MCF 10A (cell line): Measurements from ENCODE around the gene KRTAP10-6. TPM values are rescaled to one million over a fixed set of nuclear protein-coding genes. Genes with fewer than 3 reads are reported as not detected.
A peak's percentile ranks its signal among the peaks of the same experiment; 100 is the strongest.

Experiments
- BruUV-seq: library from RNA; stranded (reverse); fragments of 400-500 nt; replicated peaks from 2 replicates; lab custom pipeline; 2021; lab: Mats Ljungman, UMichigan
- CTCF ChIA-PET: fragments of 300-600 bp; sonication (Branson Sonifier 250); formaldehyde crosslinking; extraction: SDS; loops from one replicate; lab custom pipeline; 2021; ENCODE audit warnings: antibody characterized with exemption, inconsistent platforms; lab: Yijun Ruan, JAX
- POLR2A ChIA-PET: fragments of 300-600, 350-650 bp; sonication (Branson Sonifier 250); formaldehyde crosslinking; extraction: SDS; loops from one replicate; lab custom pipeline; 2020; ENCODE audit warnings: antibody characterized with exemption, inconsistent platforms; lab: Yijun Ruan, JAX
- DNase-seq: peaks from one replicate; pipeline ENCODE4 v3.0.0-alpha.2; 2018; ENCODE audit not compliant: unreplicated experiment
- H3K27ac Mint-ChIP-seq: one replicate; pipeline ENCODE4 v1.8.0; 2022; ENCODE audit warnings: mild to moderate bottlenecking, low read depth, mixed read lengths; ENCODE audit not compliant: unreplicated experiment
- H3K27me3 Mint-ChIP-seq: one replicate; pipeline ENCODE4 v1.8.0; 2022; ENCODE audit warnings: mixed read lengths; ENCODE audit not compliant: insufficient read depth, unreplicated experiment
- H3K36me3 Mint-ChIP-seq: one replicate; pipeline ENCODE4 v1.8.0; 2022; ENCODE audit warnings: mild to moderate bottlenecking, moderate library complexity, mixed read lengths; ENCODE audit not compliant: insufficient read depth, unreplicated experiment
- H3K4me1 Mint-ChIP-seq: one replicate; pipeline ENCODE4 v1.8.0; 2022; ENCODE audit warnings: mixed read lengths; ENCODE audit not compliant: insufficient read depth, unreplicated experiment
- H3K4me3 Mint-ChIP-seq: one replicate; pipeline ENCODE4 v1.8.0; 2022; ENCODE audit warnings: mild to moderate bottlenecking, moderate library complexity, mixed read lengths; ENCODE audit not compliant: unreplicated experiment
- H3K9me3 Mint-ChIP-seq: one replicate; pipeline ENCODE4 v1.8.0; 2022; ENCODE audit warnings: mixed read lengths; ENCODE audit not compliant: unreplicated experiment
- intact Hi-C: fragments of 100-400 bp; cut with micrococcal nuclease; formaldehyde crosslinking; loops from 2 replicates; pipeline ENCODE4 v1.14.1; 2022
- total RNA-seq: library from RNA; stranded (reverse); gene quantifications from 2 replicates; pipeline ENCODE4 v1.2.3, GENCODE V29; 2022
- TF ChIP-seq, protein P1 (sequence below): fragments of 200-600 bp; IDR thresholded peaks from one replicate; pipeline ENCODE4 v1.8.0; 2022; ENCODE audit warnings: antibody characterized with exemption, mild to moderate bottlenecking; ENCODE audit not compliant: unreplicated experiment

The KRTAP10-6 gene
- total RNA-seq, 1 experiment from 2014 or later = not detected

DNA sequence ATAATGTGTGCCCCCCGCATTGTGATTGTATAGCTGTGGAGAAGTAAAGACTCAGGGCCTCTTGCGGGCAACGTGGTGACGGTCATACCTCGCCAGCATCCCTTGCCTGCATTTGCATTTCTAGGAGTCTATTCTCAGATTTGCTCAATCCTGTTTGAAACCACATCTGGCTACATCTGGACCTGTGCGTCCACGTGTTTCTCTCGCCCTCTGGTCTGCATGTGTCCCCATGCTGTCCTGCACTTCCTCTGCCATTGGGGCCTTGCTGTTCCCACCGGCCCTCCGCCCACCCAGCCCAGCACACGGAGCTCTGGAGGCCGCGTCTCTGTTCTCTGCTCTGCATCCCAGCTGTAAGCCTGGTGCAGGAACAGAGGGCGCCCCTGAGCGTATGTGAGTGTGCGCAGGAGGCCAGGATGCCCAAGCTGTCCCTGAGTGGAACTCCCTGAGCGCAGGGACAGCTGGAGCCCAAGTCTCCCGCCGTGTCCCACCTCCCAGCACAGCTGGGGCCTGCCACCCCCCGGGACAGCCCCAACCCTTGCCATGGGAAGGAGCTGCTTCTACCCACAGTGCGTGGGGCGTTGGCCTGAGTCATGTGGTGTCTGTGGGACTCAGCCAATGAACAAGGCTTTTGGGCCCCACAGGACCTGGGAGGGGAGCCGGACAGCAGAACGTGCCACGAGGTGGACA lies 42.6 kb downstream of the KRTAP10-6 start:
- H3K4me1 Mint-ChIP-seq = peaks cover 15% of the 10 kb centered on the region
- POLR2A ChIA-PET = no interaction called here

DNA sequence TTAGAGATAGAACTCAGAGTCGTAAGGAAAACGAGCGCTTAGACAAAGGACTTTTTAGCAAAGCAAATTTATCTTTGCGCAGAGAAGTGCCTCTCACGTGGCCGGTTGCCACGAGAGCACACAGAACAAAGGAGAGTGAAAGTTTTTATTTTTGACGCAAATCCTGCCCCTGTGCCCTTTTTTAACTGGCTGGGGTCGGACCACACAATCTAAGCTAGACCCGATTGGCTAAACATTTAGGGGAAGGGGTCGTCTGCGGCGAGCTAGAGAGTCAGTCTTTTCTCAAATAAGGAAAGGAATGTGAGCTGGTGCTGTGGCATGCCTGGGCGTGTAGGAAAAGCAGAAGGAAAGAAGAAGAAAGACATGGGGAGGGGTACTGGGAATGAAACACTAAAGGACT lies 43.4 kb downstream of the KRTAP10-6 start:
- intact Hi-C loops = no loop called here
- ChIA-PET CTCF (no interaction called here), POLR2A (no interaction called here)
- no peak for DNase-seq
- no TSS peak for BruUV-seq
- Mint-ChIP-seq H3K27ac (no peak overlapping the region), H3K9me3 (peaks cover 24% of the 10 kb centered on the region), H3K36me3 (no peaks in the 10 kb centered on the region), H3K4me3 (peak overlapping the region; percentile 3), H3K4me1 (peaks cover 15% of the 10 kb centered on the region), H3K27me3 (peaks cover 46% of the 10 kb centered on the region)
- TF ChIP-seq, protein P1, sequence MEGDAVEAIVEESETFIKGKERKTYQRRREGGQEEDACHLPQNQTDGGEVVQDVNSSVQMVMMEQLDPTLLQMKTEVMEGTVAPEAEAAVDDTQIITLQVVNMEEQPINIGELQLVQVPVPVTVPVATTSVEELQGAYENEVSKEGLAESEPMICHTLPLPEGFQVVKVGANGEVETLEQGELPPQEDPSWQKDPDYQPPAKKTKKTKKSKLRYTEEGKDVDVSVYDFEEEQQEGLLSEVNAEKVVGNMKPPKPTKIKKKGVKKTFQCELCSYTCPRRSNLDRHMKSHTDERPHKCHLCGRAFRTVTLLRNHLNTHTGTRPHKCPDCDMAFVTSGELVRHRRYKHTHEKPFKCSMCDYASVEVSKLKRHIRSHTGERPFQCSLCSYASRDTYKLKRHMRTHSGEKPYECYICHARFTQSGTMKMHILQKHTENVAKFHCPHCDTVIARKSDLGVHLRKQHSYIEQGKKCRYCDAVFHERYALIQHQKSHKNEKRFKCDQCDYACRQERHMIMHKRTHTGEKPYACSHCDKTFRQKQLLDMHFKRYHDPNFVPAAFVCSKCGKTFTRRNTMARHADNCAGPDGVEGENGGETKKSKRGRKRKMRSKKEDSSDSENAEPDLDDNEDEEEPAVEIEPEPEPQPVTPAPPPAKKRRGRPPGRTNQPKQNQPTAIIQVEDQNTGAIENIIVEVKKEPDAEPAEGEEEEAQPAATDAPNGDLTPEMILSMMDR = no peak

More for the DNA sequence above, 42.6 kb downstream of the KRTAP10-6 start:
- no TSS peak for BruUV-seq
- TF ChIP-seq, protein P1 = no peak
- H3K4me3 Mint-ChIP-seq = no peak overlapping the region
- no peak overlapping the region for H3K27ac Mint-ChIP-seq
- H3K36me3 Mint-ChIP-seq = no peaks in the 10 kb centered on the region
- CTCF ChIA-PET = interaction anchor here (0.7 to 1.8 kb wide), 2 partner anchors 39 to 192 kb away, joined by 4 read pairs; no protein-coding TSS in a partner anchor
- intact Hi-C loops = no loop called here
- H3K27me3 Mint-ChIP-seq = peaks cover 53% of the 10 kb centered on the region
- DNase-seq = no peak
- peaks cover 27% of the 10 kb centered on the region for H3K9me3 Mint-ChIP-seq

DNA sequence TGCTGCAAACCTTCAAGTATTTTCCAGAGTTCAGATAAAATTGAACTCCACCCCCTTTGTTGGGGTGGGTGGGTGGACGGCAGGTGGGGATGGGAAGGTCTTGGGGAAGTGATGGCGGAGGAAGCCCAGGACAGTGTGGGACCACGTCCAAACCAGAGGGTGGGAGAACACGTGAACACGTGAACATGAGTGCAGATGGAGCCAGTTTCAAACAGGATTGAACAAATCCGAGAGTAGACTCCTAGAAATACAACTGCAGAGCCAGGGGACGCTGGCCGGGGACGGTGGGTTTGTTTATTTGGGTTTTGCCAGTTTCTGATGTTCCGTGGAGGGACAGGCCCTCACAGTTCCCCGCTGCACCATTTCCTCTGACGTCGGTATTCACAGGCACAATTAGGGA lies 43.9 kb downstream of the KRTAP10-6 start:
- H3K4me1 Mint-ChIP-seq = peaks cover 15% of the 10 kb centered on the region
- no TSS peak for BruUV-seq
- peaks cover 23% of the 10 kb centered on the region for H3K9me3 Mint-ChIP-seq
- H3K36me3 Mint-ChIP-seq = no peaks in the 10 kb centered on the region
- intact Hi-C loops = no loop called here
- H3K4me3 Mint-ChIP-seq = no peak overlapping the region
- ChIA-PET POLR2A (no interaction called here), CTCF (no interaction called here)
- no peak for DNase-seq
- H3K27me3 Mint-ChIP-seq = peaks cover 40% of the 10 kb centered on the region
- no peak overlapping the region for H3K27ac Mint-ChIP-seq
- TF ChIP-seq, protein P1 = no peak

DNA sequence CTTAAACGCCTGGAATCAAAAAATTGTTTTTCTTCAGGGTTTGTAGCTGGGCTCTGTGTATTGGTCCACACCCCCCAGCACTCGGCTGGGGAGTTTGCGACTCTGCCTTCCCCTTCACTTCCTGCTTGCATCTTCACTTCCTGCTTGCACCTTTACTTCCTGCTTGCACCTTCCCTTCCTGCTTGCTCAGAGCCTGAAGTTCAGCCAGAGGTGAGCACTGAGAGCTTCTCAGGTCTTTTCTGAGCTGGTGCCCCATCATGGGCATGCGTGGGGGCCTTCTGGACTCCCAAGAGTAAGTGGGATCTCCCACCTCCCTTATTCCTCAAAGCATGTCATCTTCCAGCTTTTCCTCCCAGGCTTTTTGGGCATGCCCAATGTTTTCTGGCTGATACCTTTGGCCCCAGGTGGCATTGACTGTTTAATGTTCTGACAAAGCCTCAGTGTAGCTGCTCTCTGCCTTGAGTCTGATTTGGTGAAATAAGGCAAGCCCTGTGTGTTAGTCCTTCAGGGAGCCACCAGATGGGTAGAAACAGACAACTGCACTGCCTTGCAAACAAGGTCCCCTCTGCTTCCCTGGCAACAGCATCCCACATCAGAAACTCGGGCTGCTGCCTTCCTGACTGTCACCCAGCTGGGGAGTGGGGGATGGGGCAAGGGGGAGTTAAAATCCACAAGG lies 44.5 kb downstream of the KRTAP10-6 start:
- no TSS peak for BruUV-seq
- CTCF ChIA-PET = interaction anchor here (0.7 kb wide), 2 partner anchors 114 to 148 kb away, joined by 3 to 4 read pairs; no protein-coding TSS in a partner anchor
- Mint-ChIP-seq H3K36me3 (no peaks in the 10 kb centered on the region), H3K9me3 (peaks cover 23% of the 10 kb centered on the region), H3K4me3 (no peak overlapping the region), H3K27me3 (peaks cover 34% of the 10 kb centered on the region), H3K27ac (no peak overlapping the region), H3K4me1 (peaks cover 15% of the 10 kb centered on the region)
- intact Hi-C loops = no loop called here
- POLR2A ChIA-PET = no interaction called here
- TF ChIP-seq, protein P1 = no peak
- no peak for DNase-seq
